Activated naive CD8-positive, alpha-beta T cell treated with anti-CD3 and anti-CD28 coated beads, Interleukin-2, amount 50 U/mL, for 16 hours (primary cell): Measurements from ENCODE around the gene CRB2.

Source experiments
- DNase-seq: peaks from one replicate; pipeline ENCODE4 v3.0.0-alpha.2; 2020; ENCODE audit warnings: low read depth, low spot score

The CRB2 gene

GRCh38 chr9:123355761-123356431 lies at the start of gene CRB2:
Gene CRB2, plus strand, starts transcription at chr9:123356197. Its CDS starts 64 bp downstream, at chr9:123356261.
- no peak for DNase-seq

- DNase-seq = no peak
Observed at GRCh38 chr9:123309611-123310010, 46.4 kb upstream of the CRB2 start.

DNA sequence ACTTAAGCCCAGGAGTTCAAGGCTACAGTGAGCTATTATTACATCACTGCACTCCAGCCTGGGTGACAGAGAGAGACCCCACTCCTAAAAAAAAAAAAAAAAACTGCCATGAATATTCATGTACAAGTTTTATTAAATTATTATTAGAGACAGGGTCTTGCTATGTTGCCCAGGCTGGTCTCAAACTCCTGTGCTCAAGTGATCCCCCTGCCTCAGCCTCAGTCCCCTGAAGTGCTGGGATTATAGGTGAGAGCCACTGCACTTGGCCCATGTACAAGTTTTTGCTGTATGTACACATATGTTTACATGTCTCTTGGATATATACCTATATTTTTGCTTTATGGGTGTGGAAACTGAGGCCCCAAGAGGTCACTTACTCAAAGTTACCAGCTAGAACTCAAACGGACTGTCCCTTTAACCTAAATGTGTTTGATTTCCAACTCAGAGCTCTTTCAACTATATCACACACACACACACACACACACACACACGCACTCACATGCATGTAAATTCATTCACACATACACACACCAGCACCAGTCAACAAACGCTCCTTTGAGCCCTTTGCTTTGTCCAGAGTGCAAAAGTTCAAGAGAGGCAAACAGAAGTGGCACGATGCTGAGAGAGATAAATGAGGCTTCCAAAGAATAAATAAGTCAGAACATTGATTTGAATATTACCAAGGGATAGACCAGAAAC lies 45.3 kb upstream of the CRB2 start:
- DNase-seq = no peak

- DNase-seq = no peak
Observed at GRCh38 chr9:123311250-123311752, 44.7 kb upstream of the CRB2 start.

- no peak for DNase-seq
Observed at GRCh38 chr9:123312306-123312877, 43.6 kb upstream of the CRB2 start.

DNA sequence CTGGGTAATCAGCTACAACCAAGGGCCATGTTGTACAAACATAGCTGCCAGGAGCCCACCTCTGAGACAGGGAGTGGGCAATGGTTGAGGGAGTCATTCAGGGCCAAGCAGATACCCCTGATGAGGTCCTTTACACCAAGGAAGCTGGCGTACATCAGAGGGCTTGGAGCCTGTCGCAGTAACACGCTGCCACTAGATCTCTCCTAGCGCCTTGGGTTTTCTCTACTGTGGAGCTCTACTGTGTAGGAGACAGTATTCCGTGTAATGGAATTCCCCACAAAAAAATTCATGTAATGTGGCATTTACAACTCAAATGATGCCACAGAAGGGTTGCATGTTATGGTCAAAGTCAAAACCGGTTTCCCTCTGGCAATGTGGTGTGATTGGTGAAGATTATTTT lies 41.4 kb upstream of the CRB2 start:
- no peak for DNase-seq

DNA sequence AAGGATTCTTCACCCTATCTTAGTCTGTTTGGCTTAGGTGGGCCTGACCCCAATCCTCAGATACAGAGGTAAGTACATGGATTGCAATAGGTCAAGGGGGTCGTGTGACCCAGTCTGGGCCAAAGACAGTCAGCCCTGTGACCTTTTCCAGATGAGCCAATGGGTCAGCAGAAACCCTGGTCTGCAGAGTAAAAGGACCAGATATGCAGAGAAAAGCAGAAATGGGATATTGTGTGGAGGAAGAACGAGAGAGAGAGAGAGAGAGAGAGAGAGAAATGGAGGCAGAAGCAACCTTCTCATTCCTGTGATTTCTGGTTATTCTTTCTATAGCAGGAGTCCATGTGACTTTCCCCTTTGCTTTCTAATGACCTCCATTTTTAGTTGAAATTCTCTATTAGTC lies 40.4 kb upstream of the CRB2 start:
- no peak for DNase-seq

GRCh38 chr9:123316053-123316718 lies 39.8 kb upstream of the CRB2 start:
- DNase-seq = no peak

DNA sequence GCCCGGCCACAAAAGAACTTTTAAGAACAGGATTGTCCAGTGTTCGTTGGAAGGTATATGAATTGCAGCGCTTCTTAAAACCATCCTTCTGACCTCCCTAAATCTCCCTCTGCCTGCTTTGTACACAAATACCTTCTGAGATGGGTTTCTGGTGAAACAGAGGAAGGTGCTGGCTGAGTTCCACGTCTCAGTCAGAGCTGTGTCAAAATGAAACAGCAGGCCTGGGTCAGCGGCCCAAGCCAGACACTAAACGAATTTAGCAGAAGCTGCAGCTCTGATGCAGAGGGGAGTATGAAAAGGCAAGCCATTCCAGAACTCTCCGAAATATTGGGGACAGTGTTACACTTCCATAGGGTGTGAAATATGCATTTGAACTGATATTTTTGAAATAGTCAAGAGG lies 37.8 kb upstream of the CRB2 start:
- no peak for DNase-seq

- DNase-seq = no peak
Observed at GRCh38 chr9:123318961-123319421, 37.0 kb upstream of the CRB2 start.

DNA sequence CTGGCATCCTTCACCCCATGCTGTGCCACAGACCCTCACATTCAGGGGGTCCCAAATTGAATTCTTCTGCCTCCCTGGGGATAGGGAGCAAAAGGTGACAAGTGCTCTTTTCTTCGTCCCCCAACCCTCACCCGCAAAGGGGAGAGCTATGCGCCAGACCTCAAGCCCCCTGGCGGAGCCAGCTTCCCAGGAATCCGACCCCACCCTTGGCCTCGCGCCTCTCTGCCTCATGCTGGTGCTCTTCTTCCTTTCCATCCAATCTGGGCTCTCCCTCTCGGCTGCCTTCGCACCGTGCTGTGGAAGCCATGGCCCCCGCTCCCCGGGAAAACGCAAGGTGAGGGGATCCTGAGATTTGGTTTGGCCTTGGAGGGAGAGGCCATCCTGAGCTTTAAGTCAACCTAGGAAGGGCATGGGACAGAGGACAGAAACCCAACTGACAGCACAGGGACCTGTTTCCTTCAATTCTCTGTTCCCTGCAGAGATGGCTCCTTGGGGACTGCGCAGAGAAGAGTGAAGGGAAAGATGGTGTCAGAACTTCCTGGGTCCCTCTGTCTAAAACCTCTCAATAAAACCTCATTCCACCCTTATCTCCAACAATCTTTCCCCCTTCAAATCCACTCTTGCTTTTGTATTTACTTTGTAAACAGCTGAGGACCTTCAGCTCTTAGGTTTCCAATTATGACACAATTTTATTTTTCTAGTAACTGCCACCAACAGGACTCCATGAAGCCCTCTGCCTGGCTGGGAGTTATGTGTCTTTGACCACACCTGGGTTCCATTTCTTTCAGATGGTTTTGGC lies 36.3 kb upstream of the CRB2 start:
- no peak for DNase-seq

GRCh38 chr9:123320814-123321213 lies 35.2 kb upstream of the CRB2 start:
- DNase-seq = no peak

- DNase-seq = no peak
Observed at GRCh38 chr9:123321616-123322272, 34.3 kb upstream of the CRB2 start.

DNA sequence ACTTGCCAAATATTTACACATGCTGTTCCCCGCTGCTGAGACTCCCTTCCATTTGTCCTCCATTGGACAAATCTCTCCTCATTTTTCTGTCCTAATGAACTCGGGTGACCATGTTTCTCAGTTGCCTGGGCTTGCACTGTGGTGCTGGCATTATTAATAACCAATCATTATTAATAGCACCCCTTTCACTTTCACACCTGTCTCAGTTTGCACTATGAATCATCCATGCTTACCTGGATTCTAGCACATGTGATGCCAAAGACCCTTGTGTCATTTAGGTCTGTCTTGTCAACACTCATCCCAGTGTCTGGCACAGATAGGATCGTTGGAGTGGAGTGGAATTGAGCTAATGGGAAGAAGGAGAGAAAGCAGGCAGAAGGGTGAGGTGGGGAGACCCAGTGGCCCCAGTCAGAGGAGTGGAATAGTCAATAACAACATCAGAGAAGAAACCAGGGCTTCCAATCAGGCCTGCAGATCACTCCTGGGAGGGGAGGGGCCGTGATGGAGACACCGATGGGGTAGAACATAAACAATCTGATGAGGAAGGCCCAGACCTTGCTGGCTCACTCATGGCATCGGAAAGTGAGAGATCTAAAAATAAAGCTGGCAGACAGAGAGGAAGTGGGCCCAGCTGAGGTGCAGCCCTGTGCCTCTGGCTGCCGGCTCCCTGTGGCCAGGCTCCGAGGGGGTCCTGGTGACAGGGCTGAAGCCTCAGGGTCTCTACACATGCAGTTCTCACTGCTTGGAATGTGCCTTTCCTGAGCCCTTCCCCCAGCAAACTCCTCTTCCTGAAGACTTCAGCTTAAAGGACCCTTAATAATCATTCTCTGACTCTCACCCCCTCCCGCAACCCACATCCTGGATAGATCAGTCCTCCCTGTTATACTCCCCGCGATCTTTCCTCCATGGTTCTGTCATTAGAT lies 33.5 kb upstream of the CRB2 start:
- peak; percentile 25 for DNase-seq

GRCh38 chr9:123323196-123324013 lies 32.6 kb upstream of the CRB2 start:
- DNase-seq = no peak

DNA sequence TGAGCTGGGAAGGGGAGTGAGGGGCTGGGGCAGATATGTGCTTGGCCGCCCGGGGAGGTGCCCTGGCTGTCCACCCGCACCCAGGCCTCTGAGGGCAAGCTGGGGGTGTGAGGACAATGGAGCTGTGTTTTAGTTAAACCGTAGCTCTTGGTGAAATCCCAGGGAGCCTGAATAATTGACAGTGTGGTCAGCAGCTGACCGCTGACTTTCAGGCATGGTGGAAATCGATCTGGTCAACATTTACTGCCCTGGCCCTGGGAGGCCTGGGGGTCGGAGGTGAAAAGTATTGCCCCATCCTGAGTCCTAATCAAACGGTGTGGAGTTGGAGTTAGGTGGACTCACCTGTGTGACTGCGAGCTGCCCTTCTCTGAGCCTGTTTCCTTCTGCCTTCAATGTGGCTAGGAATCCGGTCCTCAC lies 31.2 kb upstream of the CRB2 start:
- no peak for DNase-seq

DNA sequence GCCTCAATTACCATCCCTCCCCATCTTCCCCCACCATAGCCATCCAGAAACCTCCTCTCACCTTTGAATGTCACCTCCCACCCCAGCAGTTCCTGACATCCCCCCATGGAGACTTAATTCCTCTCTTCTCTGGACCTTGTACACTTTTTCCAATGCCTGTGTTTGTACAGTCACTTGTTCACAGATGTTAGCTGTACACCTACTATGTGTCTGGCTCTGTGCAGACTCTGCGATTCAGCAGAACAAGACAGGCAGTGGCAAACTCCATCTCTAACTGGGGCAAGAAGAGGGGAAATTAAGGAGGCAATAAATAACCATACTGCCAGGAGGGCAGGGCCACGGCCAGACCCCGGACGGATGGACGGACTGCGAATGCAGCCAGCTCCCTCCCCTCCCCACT lies 29.8 kb upstream of the CRB2 start:
- DNase-seq = no peak

GRCh38 chr9:123326662-123327093 lies 29.3 kb upstream of the CRB2 start:
- no peak for DNase-seq

DNA sequence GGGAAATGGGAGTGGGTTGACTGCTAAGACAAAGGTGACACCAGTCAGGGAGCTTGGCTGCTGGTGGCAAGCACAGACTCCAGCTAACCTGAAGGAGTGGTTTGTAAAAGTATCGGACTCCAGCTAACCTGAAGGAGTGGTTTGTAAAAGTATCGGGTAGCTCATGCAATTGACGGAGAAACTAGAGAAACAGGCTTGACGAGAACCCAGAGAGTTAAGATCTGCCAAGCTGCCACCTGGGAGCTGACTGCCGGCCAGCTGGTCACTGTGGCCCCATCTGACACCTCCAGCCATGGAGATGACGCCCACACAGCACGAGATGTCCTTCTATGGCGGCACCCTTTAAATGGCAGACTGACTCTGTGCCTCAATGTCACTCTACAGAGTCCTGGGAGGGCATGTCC lies 28.3 kb upstream of the CRB2 start:
- no peak for DNase-seq
